Fibroblast of skin of abdomen (primary cell): Measurements from ENCODE around the gene CDK16.

Experiments used
- DNase-seq: peaks from one replicate; pipeline ENCODE4 v3.0.0-alpha.2; 2013

The CDK16 gene

DNA sequence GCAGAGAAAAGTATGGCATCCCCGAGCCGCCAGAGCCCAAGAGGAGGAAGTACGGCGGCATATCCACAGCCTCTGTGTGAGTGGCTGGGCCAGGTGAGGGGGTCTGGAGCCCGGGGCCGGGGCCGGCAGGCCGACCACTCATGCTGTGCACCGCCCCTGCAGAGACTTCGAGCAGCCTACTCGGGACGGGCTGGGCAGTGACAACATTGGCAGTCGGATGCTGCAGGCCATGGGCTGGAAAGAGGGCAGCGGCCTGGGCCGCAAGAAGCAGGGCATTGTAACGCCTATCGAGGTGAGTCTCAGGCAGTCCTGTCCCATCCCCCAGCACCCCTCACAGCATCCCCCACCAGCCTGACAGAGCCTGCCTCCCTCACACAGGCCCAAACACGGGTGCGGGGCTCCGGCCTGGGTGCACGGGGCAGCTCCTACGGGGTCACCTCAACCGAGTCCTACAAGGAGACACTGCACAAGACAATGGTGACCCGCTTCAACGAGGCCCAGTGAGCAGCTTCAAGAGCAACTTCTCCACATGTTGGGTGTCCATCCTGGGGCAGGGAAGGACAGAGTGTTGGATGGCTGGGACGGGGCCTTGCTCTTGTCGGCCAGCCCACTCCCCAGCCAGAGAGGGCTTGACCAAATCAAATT is 32.3 kb upstream of the CDK16 start:
- no peak for DNase-seq

- no peak for DNase-seq
These were observed 31.3 kb upstream of the CDK16 start for GRCh38 chrX:47187106-47187677.

- no peak for DNase-seq
These were observed 28.6 kb upstream of the CDK16 start for GRCh38 chrX:47189906-47190305.

GRCh38 chrX:47190445-47191269 is 27.8 kb upstream of the CDK16 start:
- DNase-seq = peak; percentile 94

DNA sequence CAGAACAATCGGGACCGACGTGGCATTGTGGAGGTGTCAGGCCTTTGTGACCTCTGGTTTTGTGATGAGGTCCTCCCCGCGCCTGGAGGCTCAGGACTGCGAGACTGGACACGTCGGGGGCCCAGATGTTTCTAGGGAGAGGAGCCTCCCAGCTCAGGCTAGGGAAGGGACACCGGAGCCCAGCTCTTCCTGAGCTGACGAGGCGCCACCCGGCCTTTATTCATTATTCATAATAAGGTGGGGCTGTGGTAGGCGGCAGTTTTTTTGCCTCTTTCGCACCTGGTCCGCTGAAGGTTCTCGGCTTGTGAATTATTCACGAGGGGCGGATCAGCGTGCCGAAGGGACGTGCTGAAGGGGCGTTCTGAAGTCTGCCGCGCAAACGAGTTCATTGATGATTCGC is 27.1 kb upstream of the CDK16 start:
- DNase-seq = no peak

DNA sequence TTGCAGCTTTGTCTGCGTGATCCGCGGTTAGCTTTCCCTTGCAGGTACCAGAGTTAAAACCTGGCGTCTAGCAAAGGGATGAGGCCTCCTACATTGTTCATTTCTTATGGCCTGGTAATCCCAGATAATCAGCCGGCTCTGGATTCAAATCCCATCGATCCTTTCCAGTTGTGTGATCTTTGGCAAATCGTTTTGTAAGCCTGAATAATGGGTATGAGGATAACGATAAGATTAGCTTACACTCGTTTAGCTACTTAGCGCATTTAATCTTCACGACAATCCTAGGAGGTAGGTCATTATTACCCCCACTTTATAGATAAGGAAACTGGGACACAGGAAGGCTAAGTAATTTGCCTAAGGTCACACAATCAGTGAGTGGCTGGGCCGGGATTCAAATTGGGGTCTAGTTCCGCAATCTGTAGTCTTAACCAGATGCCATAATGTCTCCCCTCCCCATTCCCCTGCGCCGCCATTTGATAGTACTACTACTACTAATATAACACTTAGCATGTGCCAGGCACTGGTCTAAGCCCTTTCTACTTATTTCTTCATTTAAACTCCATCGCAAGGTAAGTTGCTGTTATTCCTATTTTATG is 26.6 kb upstream of the CDK16 start:
- no peak for DNase-seq

DNA sequence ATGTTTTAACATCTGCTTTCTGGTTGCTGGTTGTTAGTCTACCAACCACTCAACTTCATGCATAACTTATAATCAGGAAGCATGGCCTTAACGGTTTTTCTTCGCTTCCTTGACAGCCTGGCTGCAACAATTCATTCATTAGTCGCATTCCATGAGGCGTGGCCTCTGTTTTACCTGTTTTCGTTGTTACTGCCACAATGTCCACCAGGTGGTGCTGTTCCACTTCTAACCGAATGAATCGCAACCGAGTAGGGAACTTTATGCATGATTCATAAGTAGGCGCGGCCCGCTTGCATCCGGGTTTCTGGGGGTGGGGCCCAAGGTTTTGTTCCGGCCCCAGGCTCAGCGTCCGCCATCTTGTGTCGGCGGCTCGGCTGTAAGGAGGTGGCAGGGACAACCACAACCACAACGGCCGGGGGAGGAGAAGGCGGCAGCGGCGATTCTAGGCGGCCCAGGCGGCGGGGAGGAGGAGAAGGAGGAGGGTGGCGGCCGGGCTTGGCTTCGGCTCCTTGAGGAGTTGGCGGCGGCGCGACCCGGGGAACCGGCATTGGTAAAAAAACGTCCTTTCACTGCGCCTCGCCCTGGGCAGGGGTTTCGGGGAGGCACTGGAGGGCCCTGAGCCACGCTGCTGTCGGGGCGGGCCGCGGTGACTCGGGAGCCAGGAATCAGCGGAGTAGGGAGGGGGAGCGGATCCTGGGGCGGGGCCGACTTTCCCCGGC is 24.8 kb upstream of the CDK16 start, which contains the start of gene UBA1:
Gene UBA1, plus strand, starts transcription at position 355 of the 719 bp plus-strand sequence. CDS start 4,974 bp downstream, outside the sequence.
- peak; percentile 91 for DNase-seq

GRCh38 chrX:47194194-47194787 is 24.2 kb upstream of the CDK16 start:
- DNase-seq = no peak

DNA sequence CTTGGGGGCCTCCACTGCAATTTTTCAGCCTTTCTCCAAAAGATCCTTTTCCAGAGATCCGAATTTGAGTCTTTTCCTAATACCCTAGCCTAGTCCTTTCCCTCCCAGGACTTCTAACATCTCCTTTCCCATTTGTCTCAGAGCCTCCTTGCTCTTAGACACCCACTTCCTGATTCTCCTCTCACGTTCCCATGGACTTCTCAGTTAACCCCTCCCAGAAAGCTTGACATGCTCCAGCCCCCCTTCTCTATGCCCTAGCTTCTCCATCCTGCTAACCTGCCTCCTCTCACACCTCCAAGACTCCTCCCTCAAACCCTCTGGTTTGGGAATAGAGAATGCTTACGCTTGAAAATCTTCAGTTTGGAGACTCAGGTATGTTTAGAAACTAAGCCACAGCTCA is 22.4 kb upstream of the CDK16 start:
- no peak for DNase-seq

GRCh38 chrX:47197526-47197925 is 21.0 kb upstream of the CDK16 start:
- no peak for DNase-seq

- DNase-seq = peak; percentile 37
These were observed 20.3 kb upstream of the CDK16 start for GRCh38 chrX:47198026-47198686.

DNA sequence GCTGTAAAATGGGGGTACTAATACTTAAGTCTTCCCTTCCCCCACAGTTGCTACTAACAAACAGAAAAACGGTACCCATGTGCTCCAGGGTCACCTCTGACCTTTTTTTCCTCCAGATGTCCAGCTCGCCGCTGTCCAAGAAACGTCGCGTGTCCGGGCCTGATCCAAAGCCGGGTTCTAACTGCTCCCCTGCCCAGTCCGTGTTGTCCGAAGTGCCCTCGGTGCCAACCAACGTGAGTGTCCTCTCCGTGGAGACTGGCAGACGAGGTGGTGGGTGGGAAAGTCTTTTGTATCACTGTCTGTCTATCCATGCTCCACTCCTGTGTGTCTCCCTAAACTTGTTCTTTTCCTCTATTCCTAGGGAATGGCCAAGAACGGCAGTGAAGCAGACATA is 19.8 kb upstream of the CDK16 start:
- no peak for DNase-seq

- no peak for DNase-seq
These were observed 19.2 kb upstream of the CDK16 start for GRCh38 chrX:47199286-47199685.

GRCh38 chrX:47200385-47201150 is 17.9 kb upstream of the CDK16 start:
- peak; percentile 48 for DNase-seq

- no peak for DNase-seq
These were observed 17.0 kb upstream of the CDK16 start for GRCh38 chrX:47201345-47201944.

GRCh38 chrX:47202316-47202715 is 16.2 kb upstream of the CDK16 start:
- no peak for DNase-seq

GRCh38 chrX:47202877-47203276 is 15.6 kb upstream of the CDK16 start:
- no peak for DNase-seq

DNA sequence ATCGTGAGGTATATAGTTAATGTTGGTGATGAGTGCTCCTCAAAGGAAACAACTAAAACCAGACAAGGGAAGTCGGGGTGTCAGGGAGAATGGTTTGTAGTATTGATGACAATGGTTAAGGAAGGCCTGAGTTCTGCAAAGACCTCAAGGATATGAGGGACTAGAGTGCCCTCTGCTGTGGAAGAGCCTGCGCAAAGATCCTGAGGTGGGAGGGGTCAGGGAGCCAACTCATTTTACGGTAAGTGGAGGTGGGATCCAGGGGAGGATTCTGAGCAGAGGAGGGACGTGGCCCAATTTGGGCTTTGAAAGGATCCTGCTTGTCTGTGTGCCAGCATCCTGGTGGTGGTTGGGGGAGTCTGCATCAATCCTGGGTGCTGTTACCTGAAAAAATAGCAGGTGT is 13.5 kb upstream of the CDK16 start:
- DNase-seq = no peak

DNA sequence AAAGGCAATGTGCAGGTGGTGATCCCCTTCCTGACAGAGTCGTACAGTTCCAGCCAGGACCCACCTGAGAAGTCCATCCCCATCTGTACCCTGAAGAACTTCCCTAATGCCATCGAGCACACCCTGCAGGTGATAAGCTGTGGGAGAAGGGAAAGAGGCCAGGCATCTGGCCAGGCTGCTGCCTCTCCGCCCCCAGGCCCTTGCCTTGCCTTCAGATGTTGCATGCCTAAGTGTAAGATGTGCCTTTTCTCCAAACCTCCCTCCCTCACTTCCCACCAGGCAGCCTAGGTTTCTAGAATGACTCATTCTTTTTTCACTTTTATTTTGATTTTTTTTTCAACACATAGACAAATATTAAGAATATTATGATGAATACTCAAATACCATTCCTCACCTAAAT is 12.2 kb upstream of the CDK16 start:
- DNase-seq = no peak

- no peak for DNase-seq
These were observed 10.4 kb upstream of the CDK16 start for GRCh38 chrX:47208108-47208507.
